CD14-positive monocyte (primary cell): ENCODE data around the gene GREB1. TPM values are rescaled to one million over a fixed set of nuclear protein-coding genes. Genes with fewer than 3 reads are reported as not detected.

ENCODE experiments used
- DNase-seq, 3 donors: peaks; one replicate each; pipeline ENCODE4 v3.0.0-alpha.2; 2011 to 2022
- H2AFZ ChIP-seq: 2 replicates; pipeline ENCODE4 v1.6.0; 2012; ENCODE audit warnings: mild to moderate bottlenecking, low read depth, low read length, inconsistent platforms; ENCODE audit not compliant: insufficient read depth, poor library complexity, severe bottlenecking
- H3K27ac ChIP-seq, 2 donors: 1 replicate in 1 of 2; 2 replicates in 1 of 2; pipeline ENCODE4 v1.5.1; 2012 to 2013; ENCODE audit warnings: low read length in 2 of 2, control low read depth in 1 of 2, inconsistent platforms in 1 of 2, low read depth in 1 of 2, mild to moderate bottlenecking in 1 of 2
- H3K27me3 ChIP-seq, 2 donors: one replicate each; pipeline versions ENCODE4 v1.6.0 to v1.6.1; 2011 to 2013; ENCODE audit warnings: low read length in 2 of 2; ENCODE audit not compliant: control insufficient read depth in 2 of 2, insufficient read depth in 2 of 2
- H3K36me3 ChIP-seq, 2 donors: replicated peaks in 1 of 2; 1 replicate in 1 of 2; 2 replicates in 1 of 2; pipeline versions ENCODE4 v1.5.1 to v1.6.1; 2012 to 2013; ENCODE audit warnings: low read length in 2 of 2, control low read depth in 1 of 2, inconsistent platforms in 1 of 2, mild to moderate bottlenecking in 1 of 2; ENCODE audit not compliant: insufficient read depth in 2 of 2, control insufficient read depth in 1 of 2
- H3K4me1 ChIP-seq, 2 donors: 1 replicate in 1 of 2; 2 replicates in 1 of 2; pipeline versions ENCODE4 v1.5.1 to v1.6.1; 2012 to 2013; ENCODE audit warnings: low read length in 2 of 2, control low read depth in 1 of 2, inconsistent platforms in 1 of 2, mild to moderate bottlenecking in 1 of 2, moderate library complexity in 1 of 2; ENCODE audit not compliant: insufficient read depth in 2 of 2, control insufficient read depth in 1 of 2
- H3K4me2 ChIP-seq: replicated peaks from 2 replicates; pipeline ENCODE3; 2012; ENCODE audit warnings: low read length, moderate library complexity, mild to moderate bottlenecking; ENCODE audit not compliant: poor library complexity, severe bottlenecking; ENCODE audit errors: extremely low read depth
- H3K4me3 ChIP-seq, 3 experiments: fragments of 200-600 bp in 1 of 3; sonication (generic) in 1 of 3; replicated peaks in 1 of 3; 1 replicate in 2 of 3; 2 replicates in 1 of 3; pipeline ENCODE4 v1.5.1; 2011 to 2013; ENCODE audit warnings: low read length in 3 of 3, mild to moderate bottlenecking in 3 of 3, control low read depth in 2 of 3, low read depth in 2 of 3, inconsistent platforms in 1 of 3, moderate library complexity in 1 of 3
- H3K79me2 ChIP-seq: 2 replicates; pipeline ENCODE4 v1.6.0; 2012; ENCODE audit warnings: mild to moderate bottlenecking, control low read depth, inconsistent platforms, low read length, moderate library complexity; ENCODE audit not compliant: insufficient read depth
- H3K9ac ChIP-seq: 2 replicates; pipeline ENCODE4 v1.6.0; 2017; ENCODE audit warnings: low read length, mild to moderate bottlenecking; ENCODE audit not compliant: insufficient read depth, poor library complexity, severe bottlenecking
- H3K9me3 ChIP-seq, 2 donors: replicated peaks in 1 of 2; 1 replicate in 1 of 2; 2 replicates in 1 of 2; pipeline versions ENCODE4 v1.5.1 to v1.6.1; 2012 to 2013; ENCODE audit warnings: low read length in 2 of 2, control low read depth in 1 of 2; ENCODE audit not compliant: control insufficient read depth in 1 of 2, insufficient read depth in 1 of 2
- H4K20me1 ChIP-seq: 2 replicates; pipeline ENCODE4 v1.6.0; 2012; ENCODE audit warnings: mild to moderate bottlenecking, low read length, control low read depth, moderate library complexity; ENCODE audit not compliant: insufficient read depth
- H3K27ac Mint-ChIP-seq, 7 donors: one replicate each; pipeline ENCODE4 v1.8.0; 2020; ENCODE audit warnings: mild to moderate bottlenecking in 7 of 7, mixed read lengths in 7 of 7, moderate library complexity in 6 of 7, inconsistent platforms in 2 of 7
- H3K27me3 Mint-ChIP-seq, 3 donors: one replicate each; pipeline ENCODE4 v1.8.0; 2021 to 2022; ENCODE audit warnings: low read depth in 3 of 3, mild to moderate bottlenecking in 3 of 3, mixed read lengths in 3 of 3, moderate library complexity in 3 of 3, inconsistent platforms in 1 of 3
- H3K36me3 Mint-ChIP-seq, 2 donors: one replicate each; pipeline ENCODE4 v1.8.0; 2020; ENCODE audit warnings: mixed read lengths in 2 of 2, inconsistent platforms in 1 of 2, mild to moderate bottlenecking in 1 of 2
- H3K4me1 Mint-ChIP-seq: one replicate; pipeline ENCODE4 v1.8.0; 2020; ENCODE audit warnings: mild to moderate bottlenecking, mixed read lengths
- H3K4me3 Mint-ChIP-seq, 2 donors: one replicate each; pipeline ENCODE4 v1.8.0; 2020; ENCODE audit warnings: mild to moderate bottlenecking in 2 of 2, mixed read lengths in 2 of 2, moderate library complexity in 1 of 2
- H3K9me3 Mint-ChIP-seq, 7 donors: one replicate each; pipeline ENCODE4 v1.8.0; 2020 to 2022; ENCODE audit warnings: mixed read lengths in 7 of 7, mild to moderate bottlenecking in 6 of 7, moderate library complexity in 6 of 7, inconsistent platforms in 2 of 7
- CTCF ChIP-seq: fragments of 200-600 bp; IDR thresholded peaks from one replicate; pipeline ENCODE4 v1.8.0; 2022; ENCODE audit warnings: antibody characterized with exemption, mild to moderate bottlenecking
- WGBS: methylation state at CpG from one replicate; pipeline ENCODE4 v1.1.5; 2013; ENCODE audit warnings: missing lambda C conversion rate; ENCODE audit not compliant: insufficient coverage; 5-methylcytosine and 5-hydroxymethylcytosine counted together
- intact Hi-C, 2 donors: fragments of 100-400 bp; cut with micrococcal nuclease; formaldehyde crosslinking; loops; one replicate each; pipeline versions ENCODE4 v1.15.0 to v1.15.1; 2023
- polyA plus RNA-seq, 3 donors: library from polyadenylated mRNA; depleted of rRNA in 1 of 3; unstranded in 2 of 3; stranded (reverse) in 1 of 3; fragments of 300-500 nt in 2 of 3; fragments of >200 nt in 1 of 3; fragmentation: Illumina TruSeq in 2 of 3; gene quantifications; 1 replicate in 2 of 3; 2 replicates in 1 of 3; pipeline ENCODE4 v1.2.3, GENCODE V29; 2012 to 2021

The GREB1 gene
- polyA plus RNA-seq, 3 donors = not detected

GRCh38 chr2:11637546-11637945 is 103.7 kb downstream of the GREB1 start:
- Mint-ChIP-seq H3K27me3 (peaks cover 2 to 6% (median 5%) of the 10 kb centered on the region in 3 donors), H3K4me1 (no peaks in the 10 kb centered on the region), H3K4me3 (no peak overlapping the region), H3K27ac (no peak overlapping the region), H3K36me3 (no peaks in the 10 kb centered on the region), H3K9me3 (no peaks in the 10 kb centered on the region)
- DNase-seq = no peak
- Histone ChIP-seq H4K20me1 (no peaks in the 10 kb centered on the region), H3K4me2 (no peak overlapping the region), H3K36me3 (no peaks in the 10 kb centered on the region), H3K9ac (no peak overlapping the region), H3K27ac (no peak overlapping the region), H3K27me3 (no peaks in the 10 kb centered on the region), H3K79me2 (no peaks in the 10 kb centered on the region), H3K4me3 (no peak overlapping the region), H3K9me3 (no peaks in the 10 kb centered on the region), H2AFZ (no peak overlapping the region), H3K4me1 (no peaks in the 10 kb centered on the region)
- 94% methylated on average over 15 of the region's 15 CpGs for WGBS
- intact Hi-C loops = no loop called here
- TF ChIP-seq CTCF = no peak

- Histone ChIP-seq H3K27me3 (no peaks in the 10 kb centered on the region), H2AFZ (no peak overlapping the region), H3K4me3 (no peak overlapping the region), H3K9ac (no peak overlapping the region), H3K9me3 (no peaks in the 10 kb centered on the region), H3K4me2 (no peak overlapping the region), H3K4me1 (no peaks in the 10 kb centered on the region), H3K36me3 (no peaks in the 10 kb centered on the region), H3K79me2 (no peaks in the 10 kb centered on the region), H3K27ac (no peak overlapping the region), H4K20me1 (no peaks in the 10 kb centered on the region)
- Mint-ChIP-seq H3K27me3 (peaks cover 2 to 12% (median 10%) of the 10 kb centered on the region in 3 donors), H3K4me3 (no peak overlapping the region), H3K27ac (peak overlapping the region in 1 of 7 donors; percentile 37), H3K4me1 (no peaks in the 10 kb centered on the region), H3K9me3 (no peaks in the 10 kb centered on the region), H3K36me3 (no peaks in the 10 kb centered on the region)
- no peak for TF ChIP-seq CTCF
- DNase-seq = no peak
- WGBS = 84% methylated on average over 3 of the region's 5 CpGs
- intact Hi-C loops = no loop called here
These were observed 105.7 kb downstream of the GREB1 start for GRCh38 chr2:11639503-11639902.
